ENCODE data around the gene CDC45. TPM values are rescaled to one million over a fixed set of nuclear protein-coding genes. Genes with fewer than 3 reads are reported as not detected.
A peak's percentile ranks its signal among the peaks of the same experiment; 100 is the strongest.

CDC45 gene
- total and polyA plus RNA-seq, 12 donors: 0.87 to 7.7 (median 1.4) TPM; not detected in 1

GRCh38 chr22:19495562-19496323 is 16.0 kb downstream of the CDC45 start:
- no peak overlapping the region for H3K4me3 ChIP-seq
- DNase-seq: no peak
- 66 to 81% (median 73%) methylated on average over 5 of the region's 5 CpGs for WGBS, 4 donors
- no peak for TF ChIP-seq POLR2A (IDR thresholded peaks at IDR 0.05)
- peak in 1 of 6 experiments; percentile 15 for TF ChIP-seq CTCF (IDR thresholded peaks at IDR 0.05)
- no peaks in the 10 kb centered on the region for H3K9me3 ChIP-seq (replicated peaks in 1 of 3)
- intact Hi-C loops (cut with DNase I): loop anchor here in 1 of 2 donors (5.0 kb wide), 1 partner anchor 212 kb away; no protein-coding TSS in a partner anchor
- no peaks in the 10 kb centered on the region for H3K27me3 ChIP-seq
- H3K4me1 ChIP-seq (replicated peaks in 1 of 2): no peaks in the 10 kb centered on the region
- H3K36me3 ChIP-seq (replicated peaks in 1 of 2): no peaks in the 10 kb centered on the region
- H3K27ac ChIP-seq: no peak overlapping the region

- H3K36me3 ChIP-seq (replicated peaks in 1 of 2): no peaks in the 10 kb centered on the region
- H3K4me3 ChIP-seq: no peak overlapping the region
- H3K4me1 ChIP-seq (replicated peaks in 1 of 2): no peaks in the 10 kb centered on the region
- no peak for DNase-seq
- H3K27ac ChIP-seq: no peak overlapping the region
- 77 to 90% (median 84%) methylated on average over 3 of the region's 3 CpGs for WGBS, 4 donors
- TF ChIP-seq CTCF (IDR thresholded peaks at IDR 0.05) (no peak), POLR2A (IDR thresholded peaks at IDR 0.05) (no peak)
- H3K9me3 ChIP-seq (replicated peaks in 1 of 3): no peaks in the 10 kb centered on the region
- intact Hi-C loops (cut with DNase I): loop anchor here in 1 of 2 donors (5.0 kb wide), 1 partner anchor 211 kb away; no protein-coding TSS in a partner anchor
- H3K27me3 ChIP-seq: no peaks in the 10 kb centered on the region
Measured at GRCh38 chr22:19496324-19496630, 16.6 kb downstream of the CDC45 start.

- 41 to 49% (median 46%) methylated on average over 3 of the region's 3 CpGs for WGBS, 4 donors
- Histone ChIP-seq H3K4me3 (no peak overlapping the region), H3K27me3 (no peaks in the 10 kb centered on the region), H3K4me1 (replicated peaks in 1 of 2) (no peaks in the 10 kb centered on the region), H3K27ac (no peak overlapping the region), H3K9me3 (replicated peaks in 1 of 3) (no peaks in the 10 kb centered on the region), H3K36me3 (replicated peaks in 1 of 2) (no peaks in the 10 kb centered on the region)
- intact Hi-C loops (cut with DNase I): loop anchor here in 1 of 2 donors (5.0 kb wide), 1 partner anchor 210 kb away; no protein-coding TSS in a partner anchor
- TF ChIP-seq CTCF (IDR thresholded peaks at IDR 0.05): no peak
- no peak for TF ChIP-seq POLR2A (IDR thresholded peaks at IDR 0.05)
- DNase-seq: peak in 4 of 7 donors; percentile 28 to 33 (median 30)
Measured at GRCh38 chr22:19497245-19497644, 17.5 kb downstream of the CDC45 start.

GRCh38 chr22:19498154-19498865 is 18.6 kb downstream of the CDC45 start:
- TF ChIP-seq CTCF (IDR thresholded peaks at IDR 0.05): no peak
- TF ChIP-seq POLR2A (IDR thresholded peaks at IDR 0.05): no peak
- whole genome bisulfite sequencing, 4 donors: 94 to 100% (median 99%) methylated on average over 1 to 7 of the region's 7 CpGs

More at GRCh38 chr22:19498154-19498865, 18.6 kb downstream of the CDC45 start:
- no peak overlapping the region for H3K27ac ChIP-seq
- H3K9me3 ChIP-seq (replicated peaks in 1 of 3): no peaks in the 10 kb centered on the region
- H3K4me1 ChIP-seq (replicated peaks in 1 of 2): no peaks in the 10 kb centered on the region
- H3K36me3 ChIP-seq (replicated peaks in 1 of 2): no peaks in the 10 kb centered on the region
- DNase-seq: no peak
- no peaks in the 10 kb centered on the region for H3K27me3 ChIP-seq
- no peak overlapping the region for H3K4me3 ChIP-seq
- intact Hi-C loops (cut with DNase I): loop anchor here in 1 of 2 donors (5.0 kb wide), 1 partner anchor 209 kb away; no protein-coding TSS in a partner anchor

All from adrenal gland (tissue), 12 donors.